Measurements from ENCODE around the gene PLCB2. TPM values are rescaled to one million over a fixed set of nuclear protein-coding genes. Genes with fewer than 3 reads are reported as not detected.

Gene PLCB2
- total and polyA plus RNA-seq, 2 donors (not counting 3 experiments of a cell fraction or from before 2014, with no cell fraction given), result 1.5 to 1.6 TPM

- H3K27me3 ChIP-seq (ENCODE audit: control insufficient read depth in 2 of 2, insufficient read depth in 2 of 2, low read length in 2 of 2), result no peaks in the 10 kb centered on the region
- BruUV-seq (replicated peaks), result no TSS peak
- no peaks in the 10 kb centered on the region for H4K20me1 ChIP-seq (replicated peaks; ENCODE audit: control insufficient read depth, extremely low read depth, insufficient read depth, low read length)
- H2AFZ ChIP-seq (ENCODE audit: low read depth, low read length), result no peak overlapping the region
- FAIRE-seq (peak; percentile 4), DNase-seq (ENCODE audit: low read depth, low spot score) (no peak)
- H3K79me2 ChIP-seq (ENCODE audit: control insufficient read depth, insufficient read depth, low read length), result no peaks in the 10 kb centered on the region
- ChIA-PET POLR2A (no interaction called here), CTCF (interaction anchor here (1.0 to 2.2 kb wide), 4 partner anchors 9 to 57 kb away, joined by 3 to 11 read pairs (median 6); no protein-coding TSS in a partner anchor)
- peaks cover 0 to 8% of the 10 kb centered on the region in 2 experiments for H3K36me3 ChIP-seq (ENCODE audit: control insufficient read depth in 2 of 2, extremely low read depth in 1 of 2, insufficient read depth in 2 of 2, low read length in 2 of 2)
- H3K4me1 ChIP-seq (ENCODE audit: control insufficient read depth, extremely low read depth, insufficient read depth, low read length), result peaks cover 49% of the 10 kb centered on the region
- H3K9ac ChIP-seq (replicated peaks; ENCODE audit: extremely low read depth, insufficient read depth, low read length), result no peak overlapping the region
- H3K9me3 ChIP-seq (replicated peaks; ENCODE audit: control insufficient read depth, insufficient read depth, low read length), result no peaks in the 10 kb centered on the region
- dilution Hi-C loops (cut with MboI; ENCODE audit: extremely low pct_ligation_motif_present, low sequenced_read_pairs), result no loop called here
- H3K4me3 ChIP-seq (replicated peaks in 1 of 3; ENCODE audit: insufficient read depth in 1 of 3, low read depth in 1 of 3, low read length in 3 of 3), result no peak overlapping the region
- intact Hi-C loops (cut with micrococcal nuclease), result no loop called here
- H3K27ac ChIP-seq (ENCODE audit: insufficient read depth, low read depth, low read length), result no peak overlapping the region
- TF ChIP-seq POLR2AphosphoS5 (IDR thresholded peaks at IDR 0.05; ENCODE audit: insufficient read depth, low read depth, low read length) (no peak), POLR2A (IDR thresholded peaks at IDR 0.05; ENCODE audit: low read depth, low read length) (peak; percentile 3)
- H3K4me2 ChIP-seq (ENCODE audit: insufficient read depth, low read length), result no peak overlapping the region
- no peaks in the 10 kb centered on the region for H3K9me1 ChIP-seq (replicated peaks; ENCODE audit: control insufficient read depth, extremely low read depth, insufficient read depth, low read length)
Observed at GRCh38 chr15:40331637-40332036, 23.9 kb upstream of the PLCB2 start.

DNA sequence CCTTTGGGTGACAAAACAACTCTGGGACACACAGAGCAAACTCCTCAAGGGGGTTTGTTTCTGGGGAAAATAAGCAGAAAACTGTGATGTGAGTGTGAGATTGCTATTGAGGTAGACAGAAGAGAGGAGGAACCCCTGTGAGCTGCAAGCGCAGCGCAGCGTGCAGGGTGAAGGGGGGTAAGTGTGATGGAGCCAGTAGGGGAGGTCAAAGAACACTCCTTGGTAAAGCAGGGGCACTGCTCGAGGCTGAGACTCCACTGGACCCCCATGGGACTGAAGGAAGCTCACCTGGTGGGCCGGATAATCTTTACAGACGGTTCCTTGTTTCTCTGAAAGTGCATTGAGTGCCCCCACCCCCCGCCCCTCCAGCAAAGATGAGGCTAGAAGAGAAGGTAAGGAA, 23.3 kb upstream of the PLCB2 start:
- ChIA-PET CTCF (interaction anchor here (1.2 to 2.2 kb wide), 2 partner anchors 9 kb away, joined by 3 to 11 read pairs; no protein-coding TSS in a partner anchor), POLR2A (no interaction called here)
- Histone ChIP-seq H4K20me1 (replicated peaks; ENCODE audit: control insufficient read depth, extremely low read depth, insufficient read depth, low read length) (no peaks in the 10 kb centered on the region), H3K36me3 (ENCODE audit: control insufficient read depth in 2 of 2, extremely low read depth in 1 of 2, insufficient read depth in 2 of 2, low read length in 2 of 2) (peaks cover 0 to 4% of the 10 kb centered on the region in 2 experiments), H3K4me3 (replicated peaks in 1 of 3; ENCODE audit: insufficient read depth in 1 of 3, low read depth in 1 of 3, low read length in 3 of 3) (no peak overlapping the region), H3K9me3 (replicated peaks; ENCODE audit: control insufficient read depth, insufficient read depth, low read length) (no peaks in the 10 kb centered on the region), H3K27me3 (ENCODE audit: control insufficient read depth in 2 of 2, insufficient read depth in 2 of 2, low read length in 2 of 2) (no peaks in the 10 kb centered on the region), H3K9me1 (replicated peaks; ENCODE audit: control insufficient read depth, extremely low read depth, insufficient read depth, low read length) (no peaks in the 10 kb centered on the region), H3K9ac (replicated peaks; ENCODE audit: extremely low read depth, insufficient read depth, low read length) (no peak overlapping the region), H2AFZ (ENCODE audit: low read depth, low read length) (no peak overlapping the region), H3K27ac (ENCODE audit: insufficient read depth, low read depth, low read length) (no peak overlapping the region), H3K4me2 (ENCODE audit: insufficient read depth, low read length) (no peak overlapping the region), H3K79me2 (ENCODE audit: control insufficient read depth, insufficient read depth, low read length) (peaks cover 2% of the 10 kb centered on the region), H3K4me1 (ENCODE audit: control insufficient read depth, extremely low read depth, insufficient read depth, low read length) (peaks cover 55% of the 10 kb centered on the region)
- no peak for TF ChIP-seq EZH2 (IDR thresholded peaks at IDR 0.05; ENCODE audit: borderline replicate concordance, low read depth, low read length, severe bottlenecking)
- TF ChIP-seq POLR2A (IDR thresholded peaks at IDR 0.05; ENCODE audit: low read depth, low read length), result no peak
- no peak for TF ChIP-seq MYC (IDR thresholded peaks at IDR 0.05; ENCODE audit: low read depth, low read length)
- peak; percentile 11 for TF ChIP-seq POLR2AphosphoS5 (IDR thresholded peaks at IDR 0.05; ENCODE audit: insufficient read depth, low read depth, low read length)
- TF ChIP-seq CTCF (IDR thresholded peaks at IDR 0.05; ENCODE audit: extremely low read depth in 1 of 2, insufficient read depth in 1 of 2, low read depth in 1 of 2, low read length in 2 of 2), result no peak
- dilution Hi-C loops (cut with MboI; ENCODE audit: extremely low pct_ligation_motif_present, low sequenced_read_pairs), result no loop called here
- FAIRE-seq, result no peak
- intact Hi-C loops (cut with micrococcal nuclease), result no loop called here
- no peak for DNase-seq (ENCODE audit: low read depth, low spot score)
- no TSS peak for BruUV-seq (replicated peaks)

Data from endothelial cell of umbilical vein (primary cell).